Mesendoderm (in vitro differentiated cells): Measurements from ENCODE around the gene CD300E.

Experiments
- DNase-seq: peaks from one replicate; pipeline ENCODE4 v3.0.0; 2013
- H2AK5ac ChIP-seq: 2 replicates; pipeline ENCODE4 v1.6.1; 2013; ENCODE audit warnings: low read length, inconsistent platforms
- H2BK120ac ChIP-seq: 2 replicates; pipeline ENCODE4 v1.6.1; 2013; ENCODE audit warnings: low read depth, mild to moderate bottlenecking, low read length, moderate library complexity, mixed read lengths
- H2BK15ac ChIP-seq: replicated peaks from 2 replicates; pipeline ENCODE4 v1.6.1; 2013; ENCODE audit warnings: low read depth, mild to moderate bottlenecking, moderate library complexity
- H2BK5ac ChIP-seq: 2 replicates; pipeline ENCODE4 v1.6.1; 2013; ENCODE audit warnings: low read length, inconsistent platforms
- H3K18ac ChIP-seq: 2 replicates; pipeline ENCODE4 v1.6.1; 2013; ENCODE audit warnings: mild to moderate bottlenecking, low read length, mixed read lengths
- H3K23ac ChIP-seq: one replicate; pipeline ENCODE4 v1.6.1; 2013; ENCODE audit warnings: low read length
- H3K27ac ChIP-seq: 2 replicates; pipeline ENCODE4 v1.5.1; 2013; ENCODE audit warnings: low read depth, mild to moderate bottlenecking, inconsistent platforms, low read length, moderate library complexity
- H3K27me3 ChIP-seq: 2 replicates; pipeline ENCODE4 v1.6.1; 2013; ENCODE audit warnings: low read length, control low read depth, mild to moderate bottlenecking, inconsistent platforms; ENCODE audit not compliant: insufficient read depth, poor library complexity
- H3K36me3 ChIP-seq: 2 replicates; pipeline ENCODE4 v1.6.1; 2013; ENCODE audit warnings: low read length, inconsistent platforms; ENCODE audit not compliant: control insufficient read depth, insufficient read depth
- H3K4ac ChIP-seq: one replicate; pipeline ENCODE4 v1.6.1; 2013; ENCODE audit warnings: low read depth, mild to moderate bottlenecking, low read length, moderate library complexity
- H3K4me1 ChIP-seq: 2 replicates; pipeline ENCODE4 v1.6.1; 2013; ENCODE audit warnings: low read depth, low read length, inconsistent platforms; ENCODE audit not compliant: control insufficient read depth
- H3K4me2 ChIP-seq: 2 replicates; pipeline ENCODE4 v1.6.1; 2013; ENCODE audit warnings: low read length
- H3K4me3 ChIP-seq: 2 replicates; pipeline ENCODE4 v1.5.1; 2013; ENCODE audit warnings: mild to moderate bottlenecking, low read length
- H3K56ac ChIP-seq: one replicate; pipeline ENCODE4 v1.6.1; 2013; ENCODE audit warnings: low read length
- H3K79me1 ChIP-seq: 2 replicates; pipeline ENCODE4 v1.6.1; 2013; ENCODE audit warnings: low read length, inconsistent platforms
- H3K79me2 ChIP-seq: 2 replicates; pipeline ENCODE4 v1.6.1; 2013; ENCODE audit warnings: mild to moderate bottlenecking, low read length; ENCODE audit not compliant: control insufficient read depth, insufficient read depth
- H3K9ac ChIP-seq: 2 replicates; pipeline ENCODE4 v1.6.1; 2013; ENCODE audit warnings: low read length, inconsistent platforms
- H4K5ac ChIP-seq: one replicate; pipeline ENCODE4 v1.6.1; 2013; ENCODE audit warnings: low read length
- H4K8ac ChIP-seq: one replicate; pipeline ENCODE4 v1.6.1; 2013; ENCODE audit warnings: low read depth, mild to moderate bottlenecking, control low read depth, low read length, moderate library complexity
- WGBS: extraction: QIAGEN DNeasy Blood & Tissue Kit; methylation state at CpG from one replicate; pipeline ENCODE4 v1.1.7; 2013; ENCODE audit warnings: low lambda C conversion rate, missing lambda C conversion rate; ENCODE audit not compliant: insufficient coverage; ENCODE audit errors: extremely low coverage; 5-methylcytosine and 5-hydroxymethylcytosine counted together

CD300E gene

GRCh38 chr17:74610108-74610507 is 13.4 kb downstream of the CD300E start:
- Histone ChIP-seq H3K18ac (no peak overlapping the region), H3K4me1 (no peaks in the 10 kb centered on the region), H2BK120ac (no peak overlapping the region), H3K79me1 (no peaks in the 10 kb centered on the region), H3K9ac (no peak overlapping the region), H3K4me2 (no peak overlapping the region), H3K23ac (no peak overlapping the region), H2BK5ac (no peak overlapping the region), H3K4me3 (no peak overlapping the region), H3K36me3 (no peaks in the 10 kb centered on the region), H2AK5ac (no peak overlapping the region), H3K27ac (no peak overlapping the region), H3K27me3 (no peaks in the 10 kb centered on the region), H2BK15ac (no peak overlapping the region), H3K4ac (no peak overlapping the region), H3K79me2 (no peaks in the 10 kb centered on the region), H4K8ac (no peak overlapping the region), H4K5ac (no peak overlapping the region), H3K56ac (no peak overlapping the region)
- DNase-seq: peak; percentile 55
- WGBS: no CpG with 5 or more reads among the region's 2 CpGs

- H4K8ac ChIP-seq: no peak overlapping the region
- H3K36me3 ChIP-seq: no peaks in the 10 kb centered on the region
- no CpG with 5 or more reads among the region's 3 CpGs for WGBS
- no peak overlapping the region for H2BK120ac ChIP-seq
- no peaks in the 10 kb centered on the region for H3K27me3 ChIP-seq
- no peak overlapping the region for H3K4me2 ChIP-seq
- no peaks in the 10 kb centered on the region for H3K79me2 ChIP-seq
- H2BK15ac ChIP-seq: no peak overlapping the region
- no peaks in the 10 kb centered on the region for H3K79me1 ChIP-seq
- H3K18ac ChIP-seq: no peak overlapping the region
- no peak overlapping the region for H2AK5ac ChIP-seq
- H3K56ac ChIP-seq: no peak overlapping the region
- no peak overlapping the region for H3K23ac ChIP-seq
- no peak overlapping the region for H3K27ac ChIP-seq
- no peak overlapping the region for H3K9ac ChIP-seq
- no peaks in the 10 kb centered on the region for H3K4me1 ChIP-seq
- H2BK5ac ChIP-seq: no peak overlapping the region
- DNase-seq: no peak
- H3K4ac ChIP-seq: no peak overlapping the region
- no peak overlapping the region for H3K4me3 ChIP-seq
- no peak overlapping the region for H4K5ac ChIP-seq
Observed at GRCh38 chr17:74608511-74608910, 15.0 kb downstream of the CD300E start.

DNA sequence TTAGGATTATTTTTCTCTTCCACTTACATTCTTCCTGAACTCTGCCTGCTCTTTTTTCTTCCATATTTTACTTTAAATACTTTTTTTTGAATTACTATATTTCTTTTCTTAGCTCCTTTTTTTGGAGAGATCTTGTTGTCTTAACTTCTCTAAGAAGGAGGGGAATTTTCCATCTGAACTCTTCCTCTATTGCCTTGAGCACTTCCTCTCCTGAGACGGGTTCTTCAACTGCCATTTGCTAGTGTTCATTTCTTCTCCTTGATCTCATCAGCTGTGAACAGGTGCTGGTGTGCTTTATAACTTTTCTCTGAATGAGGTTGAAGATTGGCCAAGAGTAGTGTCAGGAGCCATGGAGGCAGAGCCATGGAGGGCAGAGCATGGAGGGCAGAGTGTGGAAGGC is 16.3 kb downstream of the CD300E start:
- WGBS: no CpG with 5 or more reads among the region's 1 CpG
- no peak overlapping the region for H3K4ac ChIP-seq
- no peak overlapping the region for H2AK5ac ChIP-seq
- H2BK15ac ChIP-seq: no peak overlapping the region
- no peak overlapping the region for H2BK5ac ChIP-seq
- no peak overlapping the region for H3K23ac ChIP-seq
- H3K56ac ChIP-seq: no peak overlapping the region
- no peaks in the 10 kb centered on the region for H3K79me2 ChIP-seq
- H3K27ac ChIP-seq: no peak overlapping the region
- no peak overlapping the region for H3K4me3 ChIP-seq
- H3K27me3 ChIP-seq: no peaks in the 10 kb centered on the region
- H3K18ac ChIP-seq: no peak overlapping the region
- no peak for DNase-seq
- H3K4me1 ChIP-seq: no peaks in the 10 kb centered on the region
- no peaks in the 10 kb centered on the region for H3K79me1 ChIP-seq
- no peak overlapping the region for H3K9ac ChIP-seq
- no peak overlapping the region for H4K8ac ChIP-seq
- H4K5ac ChIP-seq: no peak overlapping the region
- no peak overlapping the region for H3K4me2 ChIP-seq
- H3K36me3 ChIP-seq: no peaks in the 10 kb centered on the region
- H2BK120ac ChIP-seq: no peak overlapping the region

- no peak overlapping the region for H3K27ac ChIP-seq
- no peaks in the 10 kb centered on the region for H3K4me1 ChIP-seq
- no peaks in the 10 kb centered on the region for H3K79me1 ChIP-seq
- no peak overlapping the region for H2BK15ac ChIP-seq
- no peak for DNase-seq
- no peak overlapping the region for H3K4me2 ChIP-seq
- H3K36me3 ChIP-seq: no peaks in the 10 kb centered on the region
- H3K4ac ChIP-seq: no peak overlapping the region
- no peak overlapping the region for H2BK120ac ChIP-seq
- no peak overlapping the region for H2BK5ac ChIP-seq
- no peaks in the 10 kb centered on the region for H3K79me2 ChIP-seq
- no peak overlapping the region for H3K9ac ChIP-seq
- WGBS: no CpG with 5 or more reads among the region's 8 CpGs
- no peak overlapping the region for H3K23ac ChIP-seq
- H3K27me3 ChIP-seq: no peaks in the 10 kb centered on the region
- H2AK5ac ChIP-seq: no peak overlapping the region
- H4K5ac ChIP-seq: no peak overlapping the region
- H3K4me3 ChIP-seq: no peak overlapping the region
- no peak overlapping the region for H3K56ac ChIP-seq
- H3K18ac ChIP-seq: no peak overlapping the region
- no peak overlapping the region for H4K8ac ChIP-seq
Observed at GRCh38 chr17:74606050-74606449, 17.5 kb downstream of the CD300E start.

DNA sequence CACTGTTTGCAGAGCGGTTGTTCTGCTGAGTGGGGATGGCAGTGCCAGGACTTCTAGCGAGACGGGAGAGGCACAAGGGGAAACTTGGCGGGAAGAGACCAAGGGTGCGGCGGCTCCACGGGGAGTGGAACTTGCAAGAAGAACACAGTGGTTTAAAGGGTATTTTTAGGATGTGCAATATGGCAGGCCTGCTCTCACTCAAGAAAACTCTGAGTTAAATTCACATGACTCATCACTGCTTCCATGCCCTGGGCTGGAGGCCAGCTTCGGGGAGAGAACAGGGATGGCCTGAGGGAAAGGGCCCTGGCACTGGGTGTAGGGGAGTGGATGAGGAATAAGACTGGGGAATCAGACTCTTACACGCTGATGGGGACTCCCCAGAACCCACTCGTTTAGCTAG is 18.2 kb downstream of the CD300E start:
- Histone ChIP-seq H2BK120ac (no peak overlapping the region), H4K5ac (no peak overlapping the region), H3K79me2 (no peaks in the 10 kb centered on the region), H3K9ac (no peak overlapping the region), H3K4ac (no peak overlapping the region), H2AK5ac (no peak overlapping the region), H3K36me3 (no peaks in the 10 kb centered on the region), H3K4me1 (no peaks in the 10 kb centered on the region), H3K4me3 (no peak overlapping the region), H3K4me2 (no peak overlapping the region), H3K27ac (no peak overlapping the region), H3K23ac (no peak overlapping the region), H3K18ac (no peak overlapping the region), H2BK15ac (no peak overlapping the region), H3K56ac (no peak overlapping the region), H4K8ac (no peak overlapping the region), H3K27me3 (no peaks in the 10 kb centered on the region), H3K79me1 (no peaks in the 10 kb centered on the region), H2BK5ac (no peak overlapping the region)
- no peak for DNase-seq
- WGBS: no CpG with 5 or more reads among the region's 10 CpGs

DNA sequence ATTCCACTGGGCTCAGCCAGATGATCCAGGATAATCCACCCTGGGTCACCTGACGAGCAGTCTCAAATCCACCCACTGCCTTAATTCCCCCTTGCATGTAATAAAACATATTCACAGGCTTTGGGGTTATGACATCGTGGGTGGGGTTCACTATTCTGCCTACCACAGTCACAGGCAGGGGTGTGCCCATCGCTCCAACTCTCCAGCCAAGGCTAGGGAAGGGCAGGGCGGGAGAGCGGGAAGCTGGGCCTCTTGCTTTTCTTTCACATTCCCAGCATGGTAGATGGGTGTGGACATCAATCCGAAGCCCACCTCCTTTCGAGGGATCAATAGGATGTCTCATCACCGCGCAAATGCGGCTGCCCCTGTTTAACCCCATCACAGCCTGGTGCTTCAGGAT is 18.8 kb downstream of the CD300E start:
- H3K27ac ChIP-seq: no peak overlapping the region
- no peak overlapping the region for H2BK15ac ChIP-seq
- DNase-seq: no peak
- no peaks in the 10 kb centered on the region for H3K36me3 ChIP-seq
- no peak overlapping the region for H2BK120ac ChIP-seq
- no peaks in the 10 kb centered on the region for H3K4me1 ChIP-seq
- no peaks in the 10 kb centered on the region for H3K79me1 ChIP-seq
- H3K27me3 ChIP-seq: no peaks in the 10 kb centered on the region
- H4K5ac ChIP-seq: no peak overlapping the region
- no peak overlapping the region for H3K4me3 ChIP-seq
- no peak overlapping the region for H3K18ac ChIP-seq
- H2BK5ac ChIP-seq: no peak overlapping the region
- H3K4ac ChIP-seq: no peak overlapping the region
- H3K4me2 ChIP-seq: no peak overlapping the region
- no peaks in the 10 kb centered on the region for H3K79me2 ChIP-seq
- no peak overlapping the region for H3K23ac ChIP-seq
- WGBS: no CpG with 5 or more reads among the region's 10 CpGs
- H3K56ac ChIP-seq: no peak overlapping the region
- no peak overlapping the region for H4K8ac ChIP-seq
- H3K9ac ChIP-seq: no peak overlapping the region
- H2AK5ac ChIP-seq: no peak overlapping the region
